ENCODE data around the gene ZNF684.
A peak's percentile ranks its signal among the peaks of the same experiment; 100 is the strongest.
"Not testable (repeated sequence)": the region's sequence is repeated elsewhere in the genome, so short reads cannot be mapped to it uniquely, and the experiment has no call there.

Gene ZNF684

GRCh38 chr1:40531381-40532061 lies at the start of gene ZNF684:
Gene ZNF684 (plus strand): TSS chr1:40531637. CDS start chr1:40533167, 1,530 bp downstream.
- peak; percentile 77 for DNase-seq

- DNase-seq: no peak
These were observed 36.0 kb upstream of the ZNF684 start for GRCh38 chr1:40495315-40495903.

GRCh38 chr1:40502651-40503050 lies 28.8 kb upstream of the ZNF684 start:
- not testable (repeated sequence) for DNase-seq

GRCh38 chr1:40507973-40508372 lies 23.5 kb upstream of the ZNF684 start:
- DNase-seq: no peak

- DNase-seq: peak; percentile 42
These were observed 22.8 kb upstream of the ZNF684 start, which contains the start of gene EXO5 for GRCh38 chr1:40508375-40509341. Gene EXO5 (plus strand): TSS chr1:40508767. CDS start chr1:40514545, 5,778 bp downstream.

GRCh38 chr1:40519517-40519916 lies 11.9 kb upstream of the ZNF684 start:
- no peak for DNase-seq

- no peak for DNase-seq
These were observed 579 bp upstream of the ZNF684 start for GRCh38 chr1:40530735-40531380.

GRCh38 chr1:40532062-40532389 lies 589 bp downstream of the ZNF684 start:
- DNase-seq: no peak

- DNase-seq: no peak
These were observed 1.5 kb downstream of the ZNF684 start for GRCh38 chr1:40532844-40533424.

- no peak for DNase-seq
These were observed 3.2 kb downstream of the ZNF684 start for GRCh38 chr1:40534589-40534988.

- no peak for DNase-seq
These were observed 4.3 kb downstream of the ZNF684 start for GRCh38 chr1:40535732-40536131.

GRCh38 chr1:40539338-40539737 lies 7.9 kb downstream of the ZNF684 start:
- DNase-seq: no peak

- no peak for DNase-seq
These were observed 15.5 kb downstream of the ZNF684 start for GRCh38 chr1:40546957-40547356.

GRCh38 chr1:40553017-40553416 lies 21.6 kb downstream of the ZNF684 start:
- no peak for DNase-seq

- DNase-seq: not testable (repeated sequence)
These were observed 23.4 kb downstream of the ZNF684 start for GRCh38 chr1:40554807-40555206.

- DNase-seq: no peak
These were observed 24.7 kb downstream of the ZNF684 start for GRCh38 chr1:40556121-40556520.

- DNase-seq: not testable (repeated sequence)
These were observed 26.8 kb downstream of the ZNF684 start for GRCh38 chr1:40558241-40558640.

- DNase-seq: no peak
These were observed 30.7 kb downstream of the ZNF684 start for GRCh38 chr1:40562185-40562584.

- no peak for DNase-seq
These were observed 31.8 kb downstream of the ZNF684 start for GRCh38 chr1:40563266-40563665.

GRCh38 chr1:40564506-40564905 lies 33.1 kb downstream of the ZNF684 start:
- DNase-seq: no peak

- DNase-seq: no peak
These were observed 33.5 kb downstream of the ZNF684 start for GRCh38 chr1:40564913-40565312.

GRCh38 chr1:40567825-40568224 lies 36.4 kb downstream of the ZNF684 start:
- no peak for DNase-seq

- DNase-seq: not testable (repeated sequence)
These were observed 43.4 kb downstream of the ZNF684 start for GRCh38 chr1:40574805-40575204.
